Panc1 (cell line): ENCODE results near the gene NPAS2. TPM values are rescaled to one million over a fixed set of nuclear protein-coding genes. Genes with fewer than 3 reads are reported as not detected.

Experiments used
- ATAC-seq: fragments of 200-7000 bp; cut with Tn5 transposase; 2 replicates; pipeline ENCODE4 v1.9.1; 2020; ENCODE audit warnings: mild to moderate bottlenecking, moderate library complexity
- BruUV-seq: library from RNA; stranded (reverse); fragments of 400-500 nt; replicated peaks from 2 replicates; lab custom pipeline; 2021; lab: Mats Ljungman, UMichigan
- CTCF ChIA-PET: fragments of 300-600 bp; sonication (Branson Sonifier 250); formaldehyde crosslinking; loops from one replicate; lab custom pipeline; 2022; ENCODE audit warnings: antibody characterized with exemption; lab: Charles Lee
- POLR2A ChIA-PET: fragments of 300-600 bp; sonication (Branson Sonifier 250); formaldehyde crosslinking; loops from one replicate; lab custom pipeline; 2022; ENCODE audit warnings: antibody characterized with exemption; lab: Charles Lee
- DNase-seq: peaks from one replicate; pipeline ENCODE4 v3.0.0-alpha.2; 2010; ENCODE audit warnings: low read depth, low spot score
- H3K27ac ChIP-seq: 2 replicates; pipeline ENCODE4 v1.5.1; 2011; ENCODE audit warnings: mild to moderate bottlenecking, low read length, inconsistent platforms
- H3K27me3 ChIP-seq: fragments of 200-500 bp; sonication (Bioruptor generic); 2 replicates; pipeline ENCODE4 v1.6.0; 2014; ENCODE audit warnings: low read length, inconsistent platforms; ENCODE audit not compliant: control insufficient read depth, insufficient read depth
- H3K36me3 ChIP-seq: fragments of 200-500 bp; sonication (Bioruptor generic); 2 replicates; pipeline ENCODE4 v1.5.1; 2014; ENCODE audit warnings: inconsistent platforms, mild to moderate bottlenecking, low read length, moderate library complexity; ENCODE audit not compliant: control insufficient read depth, insufficient read depth
- H3K4me1 ChIP-seq: 2 replicates; pipeline ENCODE4 v1.5.1; 2011; ENCODE audit warnings: inconsistent platforms, mild to moderate bottlenecking, low read length, moderate library complexity; ENCODE audit not compliant: control insufficient read depth, insufficient read depth
- H3K4me3 ChIP-seq, 2 experiments: 2 replicates each; pipeline ENCODE4 v1.5.1; 2011 to 2012; ENCODE audit warnings: low read depth in 2 of 2, low read length in 2 of 2, mild to moderate bottlenecking in 2 of 2, inconsistent platforms in 1 of 2, moderate library complexity in 1 of 2
- H3K9me3 ChIP-seq: fragments of 200-500 bp; sonication (Bioruptor generic); 2 replicates; pipeline ENCODE4 v1.5.1; 2014; ENCODE audit warnings: low read depth, mild to moderate bottlenecking, inconsistent platforms, low read length, moderate library complexity; ENCODE audit not compliant: control insufficient read depth, insufficient read depth
- POLR2AphosphoS5 ChIP-seq: IDR thresholded peaks from 2 replicates; pipeline ENCODE4 v1.6.1; 2012; ENCODE audit warnings: mild to moderate bottlenecking, low read depth, low read length, moderate library complexity
- SIN3A ChIP-seq: IDR thresholded peaks from 2 replicates; pipeline ENCODE4 v1.6.1; 2012; ENCODE audit warnings: low read depth, mild to moderate bottlenecking, low read length, moderate library complexity, borderline replicate concordance; ENCODE audit not compliant: insufficient read depth
- TCF7L2 ChIP-seq: IDR thresholded peaks from 2 replicates; pipeline ENCODE4 v1.6.1; 2011; ENCODE audit warnings: mild to moderate bottlenecking, low read depth, low read length, inconsistent platforms
- in situ Hi-C: cut with HindIII; loops from 2 replicates; pipeline ENCODE4 v1.10.0; 2016; ENCODE audit warnings: low sequenced_read_pairs, low pct_unique_long_range_greater_than_20kb
- intact Hi-C: fragments of 100-400 bp; cut with micrococcal nuclease; formaldehyde crosslinking; loops from one replicate; pipeline ENCODE4 v1.10.0; 2022; ENCODE audit not compliant: unreplicated experiment
- total RNA-seq: library from RNA; stranded (reverse); gene quantifications from one replicate; pipeline ENCODE4 v1.2.1, GENCODE V29; 2021; ENCODE audit not compliant: unreplicated experiment
- TF ChIP-seq, protein P1 (sequence below), 2 experiments: IDR thresholded peaks; 2 replicates each; pipeline ENCODE4 v1.6.1; 2011 to 2012; ENCODE audit warnings: low read depth in 2 of 2, control low read depth in 1 of 2, low read length in 1 of 2, mild to moderate bottlenecking in 1 of 2, moderate library complexity in 1 of 2; ENCODE audit not compliant: insufficient read depth in 1 of 2
- TF ChIP-seq, protein P2 (sequence below): fragments of 450-650 bp; IDR thresholded peaks from 2 replicates; pipeline ENCODE4 v1.5.1; 2017; ENCODE audit warnings: mild to moderate bottlenecking

The NPAS2 gene
- total RNA-seq, 1 experiment from 2014 or later: 72.8 TPM

DNA sequence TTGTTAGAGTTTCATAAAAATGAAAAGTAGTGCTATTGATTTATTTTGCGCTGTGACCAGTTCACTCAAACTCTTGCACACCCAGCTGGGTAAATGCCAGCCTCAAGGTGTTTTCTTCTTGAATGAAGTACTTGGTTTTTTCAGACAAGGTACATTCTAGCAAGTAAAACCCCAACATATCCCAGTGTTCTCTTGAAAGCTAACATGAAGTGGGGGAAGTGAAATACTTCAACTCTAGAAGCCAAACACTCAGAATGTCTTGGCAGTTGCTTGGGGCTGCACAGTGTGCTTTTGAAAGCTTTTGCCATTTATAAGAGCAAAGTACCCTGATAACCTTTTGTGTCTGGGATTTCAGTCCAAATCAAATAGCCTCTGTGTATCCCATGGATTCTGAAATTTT is 13.4 kb downstream of the NPAS2 start:
- Histone ChIP-seq H3K4me1 (peaks cover 22% of the 10 kb centered on the region), H3K4me3 (no peak overlapping the region), H3K9me3 (no peaks in the 10 kb centered on the region), H3K27ac (no peak overlapping the region), H3K36me3 (no peaks in the 10 kb centered on the region), H3K27me3 (no peaks in the 10 kb centered on the region)
- CTCF ChIA-PET: interaction anchor here (1.0 kb wide), 1 partner anchor 150 kb away, joined by 3 read pairs; no protein-coding TSS in a partner anchor
- BruUV-seq: no TSS peak
- intact Hi-C loops (no loop called here), in situ Hi-C loops (no loop called here)
- DNase-seq (no peak), ATAC-seq (no peak)
- POLR2A ChIA-PET: no interaction called here
- TF ChIP-seq, protein P1, sequence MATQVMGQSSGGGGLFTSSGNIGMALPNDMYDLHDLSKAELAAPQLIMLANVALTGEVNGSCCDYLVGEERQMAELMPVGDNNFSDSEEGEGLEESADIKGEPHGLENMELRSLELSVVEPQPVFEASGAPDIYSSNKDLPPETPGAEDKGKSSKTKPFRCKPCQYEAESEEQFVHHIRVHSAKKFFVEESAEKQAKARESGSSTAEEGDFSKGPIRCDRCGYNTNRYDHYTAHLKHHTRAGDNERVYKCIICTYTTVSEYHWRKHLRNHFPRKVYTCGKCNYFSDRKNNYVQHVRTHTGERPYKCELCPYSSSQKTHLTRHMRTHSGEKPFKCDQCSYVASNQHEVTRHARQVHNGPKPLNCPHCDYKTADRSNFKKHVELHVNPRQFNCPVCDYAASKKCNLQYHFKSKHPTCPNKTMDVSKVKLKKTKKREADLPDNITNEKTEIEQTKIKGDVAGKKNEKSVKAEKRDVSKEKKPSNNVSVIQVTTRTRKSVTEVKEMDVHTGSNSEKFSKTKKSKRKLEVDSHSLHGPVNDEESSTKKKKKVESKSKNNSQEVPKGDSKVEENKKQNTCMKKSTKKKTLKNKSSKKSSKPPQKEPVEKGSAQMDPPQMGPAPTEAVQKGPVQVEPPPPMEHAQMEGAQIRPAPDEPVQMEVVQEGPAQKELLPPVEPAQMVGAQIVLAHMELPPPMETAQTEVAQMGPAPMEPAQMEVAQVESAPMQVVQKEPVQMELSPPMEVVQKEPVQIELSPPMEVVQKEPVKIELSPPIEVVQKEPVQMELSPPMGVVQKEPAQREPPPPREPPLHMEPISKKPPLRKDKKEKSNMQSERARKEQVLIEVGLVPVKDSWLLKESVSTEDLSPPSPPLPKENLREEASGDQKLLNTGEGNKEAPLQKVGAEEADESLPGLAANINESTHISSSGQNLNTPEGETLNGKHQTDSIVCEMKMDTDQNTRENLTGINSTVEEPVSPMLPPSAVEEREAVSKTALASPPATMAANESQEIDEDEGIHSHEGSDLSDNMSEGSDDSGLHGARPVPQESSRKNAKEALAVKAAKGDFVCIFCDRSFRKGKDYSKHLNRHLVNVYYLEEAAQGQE (IDR thresholded peaks at IDR 0.05; ENCODE audit: insufficient read depth in 1 of 2, low read depth in 2 of 2, low read length in 1 of 2): no peak
- no peak for TF ChIP-seq SIN3A

DNA sequence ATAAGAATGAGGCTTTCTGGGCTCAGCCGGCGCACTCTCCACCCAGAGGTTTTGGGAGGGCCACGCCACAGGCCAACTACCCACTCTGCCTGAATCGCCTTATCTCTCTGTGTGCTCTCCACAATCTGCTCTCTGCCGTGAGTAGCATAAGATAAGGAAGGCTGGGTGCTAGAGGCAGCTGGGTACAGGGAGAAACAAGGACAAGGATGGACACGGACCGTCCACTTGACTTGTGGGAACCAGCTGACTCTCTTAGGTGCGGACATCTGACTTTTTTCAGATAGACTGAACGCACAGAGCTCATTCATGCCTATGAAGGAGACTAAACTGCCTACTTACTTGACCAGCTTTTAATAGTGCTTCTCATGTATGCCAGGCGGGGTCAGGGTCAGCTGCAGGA is 14.3 kb downstream of the NPAS2 start:
- H3K4me3 ChIP-seq: no peak overlapping the region
- ATAC-seq (no peak), DNase-seq (no peak)
- no peaks in the 10 kb centered on the region for H3K27me3 ChIP-seq
- no peaks in the 10 kb centered on the region for H3K36me3 ChIP-seq
- POLR2A ChIA-PET: no interaction called here
- no peaks in the 10 kb centered on the region for H3K9me3 ChIP-seq
- TF ChIP-seq POLR2AphosphoS5 (no peak), TCF7L2 (no peak), SIN3A (no peak)
- TF ChIP-seq, protein P2, sequence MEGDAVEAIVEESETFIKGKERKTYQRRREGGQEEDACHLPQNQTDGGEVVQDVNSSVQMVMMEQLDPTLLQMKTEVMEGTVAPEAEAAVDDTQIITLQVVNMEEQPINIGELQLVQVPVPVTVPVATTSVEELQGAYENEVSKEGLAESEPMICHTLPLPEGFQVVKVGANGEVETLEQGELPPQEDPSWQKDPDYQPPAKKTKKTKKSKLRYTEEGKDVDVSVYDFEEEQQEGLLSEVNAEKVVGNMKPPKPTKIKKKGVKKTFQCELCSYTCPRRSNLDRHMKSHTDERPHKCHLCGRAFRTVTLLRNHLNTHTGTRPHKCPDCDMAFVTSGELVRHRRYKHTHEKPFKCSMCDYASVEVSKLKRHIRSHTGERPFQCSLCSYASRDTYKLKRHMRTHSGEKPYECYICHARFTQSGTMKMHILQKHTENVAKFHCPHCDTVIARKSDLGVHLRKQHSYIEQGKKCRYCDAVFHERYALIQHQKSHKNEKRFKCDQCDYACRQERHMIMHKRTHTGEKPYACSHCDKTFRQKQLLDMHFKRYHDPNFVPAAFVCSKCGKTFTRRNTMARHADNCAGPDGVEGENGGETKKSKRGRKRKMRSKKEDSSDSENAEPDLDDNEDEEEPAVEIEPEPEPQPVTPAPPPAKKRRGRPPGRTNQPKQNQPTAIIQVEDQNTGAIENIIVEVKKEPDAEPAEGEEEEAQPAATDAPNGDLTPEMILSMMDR: no peak
- TF ChIP-seq, protein P1 (IDR thresholded peaks at IDR 0.05; ENCODE audit: insufficient read depth in 1 of 2, low read depth in 2 of 2, low read length in 1 of 2): no peak
- intact Hi-C loops (no loop called here), in situ Hi-C loops (no loop called here)
- CTCF ChIA-PET: interaction anchor here (1.0 kb wide), 1 partner anchor 149 kb away, joined by 3 read pairs; no protein-coding TSS in a partner anchor
- H3K27ac ChIP-seq: no peak overlapping the region
- BruUV-seq: no TSS peak
- peaks cover 22% of the 10 kb centered on the region for H3K4me1 ChIP-seq
